Dendritic cell treated with granulocyte-macrophage colony-stimulating factor and Interleukin-4, amounts not matched to agents 40 ng/mL and 50 ng/mL, for 4 days (primary cell): Measurements from ENCODE around the gene IFNL3.
"Not testable (repeated sequence)": the region's sequence is repeated elsewhere in the genome, so short reads cannot be mapped to it uniquely, and the experiment has no call there.

Experiments used
- H3K27ac Mint-ChIP-seq: one replicate; pipeline ENCODE4 v1.8.0; 2022; ENCODE audit warnings: mild to moderate bottlenecking, mixed read lengths
- H3K27me3 Mint-ChIP-seq: one replicate; pipeline ENCODE4 v1.8.0; 2022; ENCODE audit warnings: mild to moderate bottlenecking, mixed read lengths
- H3K36me3 Mint-ChIP-seq: one replicate; pipeline ENCODE4 v1.8.0; 2022; ENCODE audit warnings: low read depth, mixed read lengths
- H3K4me1 Mint-ChIP-seq: one replicate; pipeline ENCODE4 v1.8.0; 2022; ENCODE audit warnings: low read depth, mixed read lengths
- H3K4me3 Mint-ChIP-seq: one replicate; pipeline ENCODE4 v1.8.0; 2022; ENCODE audit warnings: mild to moderate bottlenecking, moderate library complexity, mixed read lengths
- H3K9me3 Mint-ChIP-seq: one replicate; pipeline ENCODE4 v1.8.0; 2022; ENCODE audit warnings: mixed read lengths
- intact Hi-C: fragments of 100-400 bp; cut with micrococcal nuclease; formaldehyde crosslinking; loops from one replicate; pipeline ENCODE4 v1.15.0; 2022

IFNL3 gene

DNA sequence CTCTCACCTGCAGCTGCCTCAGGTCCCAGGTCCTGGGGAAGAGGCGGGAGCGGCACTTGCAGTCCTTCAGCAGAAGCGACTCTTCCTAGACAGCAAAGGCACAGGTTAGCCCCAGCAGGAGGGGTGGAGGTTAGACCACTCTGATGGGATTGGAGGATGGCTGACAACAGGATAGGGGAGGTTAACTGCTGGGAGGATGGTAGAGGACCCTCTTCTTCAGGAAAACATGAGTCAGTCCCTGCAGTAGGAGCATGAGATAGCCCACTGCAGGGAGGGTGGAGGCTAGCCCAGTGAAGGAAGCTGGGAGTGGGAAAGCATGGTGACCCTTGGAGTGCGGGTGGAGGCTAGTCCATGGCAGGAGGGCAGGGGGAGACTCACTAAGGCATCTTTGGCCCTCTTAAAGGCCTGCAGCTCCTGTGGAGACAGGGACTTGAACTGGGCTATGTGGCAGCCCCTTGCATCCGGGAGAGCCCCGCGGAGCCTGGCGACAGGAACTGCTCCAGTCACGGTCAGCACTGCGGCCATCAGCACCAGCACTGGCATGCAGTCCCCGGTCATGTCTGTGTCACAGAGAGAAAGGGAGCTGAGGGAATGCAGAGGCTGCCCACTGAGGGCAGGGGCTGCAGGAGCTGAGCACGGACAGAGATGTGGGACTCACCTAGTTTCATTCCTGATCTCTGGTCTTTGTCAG, at the start of gene IFNL3:
Gene IFNL3 (minus strand): TSS at position 597 of the 691 bp plus-strand sequence. CDS start 39 bp downstream, at position 558.
- H3K27ac Mint-ChIP-seq = not testable (repeated sequence)

DNA sequence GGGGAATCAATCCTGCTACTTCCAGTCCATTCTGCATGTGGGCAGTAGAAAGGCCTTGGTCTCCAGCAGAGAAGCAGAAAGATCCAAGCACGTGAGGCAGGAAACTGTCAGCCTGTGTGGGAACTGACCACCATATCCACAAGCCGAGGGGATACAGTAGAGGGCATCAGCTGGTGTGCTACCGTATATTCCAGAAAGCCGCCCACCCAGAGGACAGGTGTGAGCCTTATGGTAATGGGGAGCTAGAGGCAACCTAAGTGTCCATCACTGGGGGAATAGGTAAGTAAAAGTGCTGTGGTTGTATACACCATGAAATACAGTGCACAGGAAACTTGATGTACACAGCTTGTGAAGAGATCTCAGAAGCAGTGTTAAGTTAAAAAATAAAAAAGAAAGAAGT, 48.6 kb upstream of the IFNL3 start:
- H3K4me1 Mint-ChIP-seq = peaks cover 38% of the 10 kb centered on the region
- no peaks in the 10 kb centered on the region for H3K9me3 Mint-ChIP-seq
- peak overlapping the region; percentile 25 for H3K27ac Mint-ChIP-seq
- intact Hi-C loops = no loop called here
- H3K27me3 Mint-ChIP-seq = peaks cover 30% of the 10 kb centered on the region
- no peaks in the 10 kb centered on the region for H3K36me3 Mint-ChIP-seq
- no peak overlapping the region for H3K4me3 Mint-ChIP-seq

More for the DNA sequence above, at the start of gene IFNL3:
- H3K4me1 Mint-ChIP-seq, H3K4me3 Mint-ChIP-seq, H3K36me3 Mint-ChIP-seq, H3K9me3 Mint-ChIP-seq, intact Hi-C loops: not testable (repeated sequence)
- peaks cover 39% of the 10 kb centered on the region for H3K27me3 Mint-ChIP-seq

DNA sequence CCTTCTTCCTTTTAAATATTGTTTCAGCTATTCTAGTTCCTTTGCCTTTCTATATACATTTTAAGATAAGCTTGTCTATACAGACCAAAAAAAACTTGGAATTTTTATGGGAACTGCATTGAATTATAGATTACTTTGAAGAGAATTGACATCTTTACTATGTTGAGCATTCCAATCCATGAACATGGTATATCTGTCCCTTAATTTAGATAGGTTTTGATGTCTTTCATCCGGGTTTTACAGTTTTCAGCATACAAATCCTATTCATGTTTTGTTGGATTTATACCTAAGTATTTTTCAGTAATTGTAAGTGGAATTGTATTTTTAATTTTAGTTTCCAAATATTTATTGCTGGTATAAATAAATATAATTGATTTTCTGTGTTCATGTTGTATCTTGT, 39.2 kb upstream of the IFNL3 start:
- intact Hi-C loops = no loop called here

DNA sequence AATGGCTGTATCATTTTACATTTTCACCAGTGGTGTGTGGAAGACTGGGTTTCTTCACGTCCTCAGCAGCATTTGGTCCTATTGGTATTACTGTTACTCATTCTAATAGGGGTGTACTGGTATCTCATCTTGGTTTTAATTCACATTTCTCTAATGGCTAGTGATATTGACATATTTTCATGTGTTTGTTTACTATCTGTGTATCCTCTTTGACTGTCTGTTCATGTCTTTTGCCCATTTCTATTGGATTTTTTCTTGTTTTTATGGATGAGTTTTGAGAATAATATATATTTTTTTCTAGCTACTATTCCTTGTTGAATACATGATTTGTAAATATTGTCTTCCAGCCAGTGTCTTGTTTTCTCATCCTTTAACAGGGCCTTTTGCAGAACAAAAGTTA, 37.2 kb upstream of the IFNL3 start:
- Mint-ChIP-seq H3K36me3 (no peaks in the 10 kb centered on the region), H3K9me3 (peaks cover 7% of the 10 kb centered on the region), H3K4me1 (peaks cover 5% of the 10 kb centered on the region), H3K4me3 (no peak overlapping the region), H3K27ac (no peak overlapping the region), H3K27me3 (peaks cover 9% of the 10 kb centered on the region)
- intact Hi-C loops = no loop called here

More for the DNA sequence above, 39.2 kb upstream of the IFNL3 start:
- Mint-ChIP-seq H3K4me1 (peaks cover 17% of the 10 kb centered on the region), H3K4me3 (no peak overlapping the region), H3K27me3 (peaks cover 2% of the 10 kb centered on the region), H3K27ac (no peak overlapping the region), H3K36me3 (no peaks in the 10 kb centered on the region), H3K9me3 (peaks cover 7% of the 10 kb centered on the region)

DNA sequence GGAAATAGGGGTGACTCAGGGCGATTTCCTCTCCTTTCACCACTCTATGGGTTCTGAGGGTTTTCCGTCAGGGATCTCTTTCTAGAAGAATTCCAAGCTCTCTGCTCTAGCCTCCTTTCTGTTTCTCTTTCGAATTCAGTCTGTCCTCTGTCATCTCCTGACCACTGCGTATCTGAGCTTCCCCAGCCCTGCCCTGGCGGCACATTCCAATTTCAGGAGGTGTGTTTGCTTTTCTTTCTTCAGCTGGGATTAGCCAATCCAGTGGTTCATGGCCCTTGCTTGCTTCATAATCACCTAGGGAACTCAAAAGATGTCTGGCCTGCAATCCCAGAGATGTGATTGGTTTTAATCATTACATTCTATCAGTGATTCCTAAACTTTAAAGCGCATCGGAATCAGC, 32.8 kb upstream of the IFNL3 start:
- H3K4me1 Mint-ChIP-seq = no peaks in the 10 kb centered on the region
- peaks cover 15% of the 10 kb centered on the region for H3K27me3 Mint-ChIP-seq
- no peak overlapping the region for H3K27ac Mint-ChIP-seq
- peaks cover 7% of the 10 kb centered on the region for H3K9me3 Mint-ChIP-seq
- no peak overlapping the region for H3K4me3 Mint-ChIP-seq
- H3K36me3 Mint-ChIP-seq = no peaks in the 10 kb centered on the region
- intact Hi-C loops = no loop called here

DNA sequence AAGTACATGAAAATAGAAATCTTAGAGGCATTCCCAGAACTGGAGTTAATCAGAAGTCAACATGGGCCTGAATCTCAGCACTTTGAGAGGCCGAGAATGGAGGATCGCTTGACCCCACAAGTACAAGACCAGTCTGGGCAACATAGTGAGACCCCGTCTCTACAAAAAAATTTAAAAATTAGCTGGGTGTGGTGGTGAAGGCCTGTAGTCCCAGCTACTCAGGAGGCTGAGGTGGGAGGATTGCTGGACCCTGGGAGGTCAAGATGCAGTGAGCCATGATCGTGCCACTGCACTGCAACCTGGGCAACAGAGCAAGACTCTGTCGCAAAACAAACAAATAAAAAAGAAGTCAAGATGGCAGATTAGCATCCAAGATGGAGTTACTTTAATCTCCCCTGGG, 31.9 kb upstream of the IFNL3 start:
- intact Hi-C loops = no loop called here
- H3K4me1 Mint-ChIP-seq = no peaks in the 10 kb centered on the region
- H3K9me3 Mint-ChIP-seq = peaks cover 1% of the 10 kb centered on the region
- no peaks in the 10 kb centered on the region for H3K36me3 Mint-ChIP-seq
- peak overlapping the region; percentile 56 for H3K27ac Mint-ChIP-seq
- H3K4me3 Mint-ChIP-seq = no peak overlapping the region
- peaks cover 13% of the 10 kb centered on the region for H3K27me3 Mint-ChIP-seq

DNA sequence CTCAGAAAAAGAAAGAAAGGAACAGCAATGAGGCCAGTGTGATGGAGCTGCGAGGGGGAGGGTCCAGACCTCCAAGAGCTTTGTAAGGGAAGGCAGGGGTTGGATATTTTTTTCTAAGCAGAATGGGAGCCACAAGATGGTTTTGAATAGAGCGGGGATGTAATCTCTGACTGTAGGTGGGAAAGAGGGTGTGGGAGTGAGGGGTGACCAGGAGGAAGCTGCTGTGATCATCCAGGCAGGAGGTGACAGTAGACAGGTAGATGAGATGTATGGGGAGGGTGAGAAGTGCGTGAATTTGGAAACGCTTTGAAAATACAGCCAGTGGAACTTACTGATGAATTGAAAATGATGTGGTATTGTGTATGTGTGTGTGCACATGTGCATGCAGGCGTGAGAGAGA, 30.8 kb upstream of the IFNL3 start:
- Mint-ChIP-seq H3K4me1 (no peaks in the 10 kb centered on the region), H3K9me3 (no peaks in the 10 kb centered on the region), H3K36me3 (no peaks in the 10 kb centered on the region), H3K27me3 (peaks cover 18% of the 10 kb centered on the region), H3K27ac (no peak overlapping the region), H3K4me3 (no peak overlapping the region)
- intact Hi-C loops = no loop called here

DNA sequence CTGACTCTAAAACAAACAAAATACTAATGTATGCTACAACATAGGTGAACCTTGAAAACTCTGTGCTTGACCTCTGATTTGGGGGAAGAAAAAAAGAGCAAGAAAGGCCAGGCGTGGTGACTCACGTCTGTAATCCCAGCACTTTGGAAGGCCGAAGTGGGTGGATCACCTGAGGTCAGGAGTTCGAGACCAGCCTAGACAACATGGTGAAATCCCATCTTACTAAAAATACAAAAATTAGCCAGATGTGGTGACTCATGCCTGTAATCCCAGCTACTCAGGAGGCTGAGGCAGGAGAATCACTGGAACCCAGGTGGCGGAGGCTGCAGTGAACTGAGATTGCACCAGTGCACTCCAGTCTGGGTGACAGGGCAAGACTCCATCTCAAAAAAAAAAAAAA, 29.1 kb upstream of the IFNL3 start:
- H3K27me3 Mint-ChIP-seq = peaks cover 30% of the 10 kb centered on the region
- H3K4me1 Mint-ChIP-seq, H3K4me3 Mint-ChIP-seq, H3K36me3 Mint-ChIP-seq, H3K27ac Mint-ChIP-seq, intact Hi-C loops, H3K9me3 Mint-ChIP-seq: not testable (repeated sequence)

DNA sequence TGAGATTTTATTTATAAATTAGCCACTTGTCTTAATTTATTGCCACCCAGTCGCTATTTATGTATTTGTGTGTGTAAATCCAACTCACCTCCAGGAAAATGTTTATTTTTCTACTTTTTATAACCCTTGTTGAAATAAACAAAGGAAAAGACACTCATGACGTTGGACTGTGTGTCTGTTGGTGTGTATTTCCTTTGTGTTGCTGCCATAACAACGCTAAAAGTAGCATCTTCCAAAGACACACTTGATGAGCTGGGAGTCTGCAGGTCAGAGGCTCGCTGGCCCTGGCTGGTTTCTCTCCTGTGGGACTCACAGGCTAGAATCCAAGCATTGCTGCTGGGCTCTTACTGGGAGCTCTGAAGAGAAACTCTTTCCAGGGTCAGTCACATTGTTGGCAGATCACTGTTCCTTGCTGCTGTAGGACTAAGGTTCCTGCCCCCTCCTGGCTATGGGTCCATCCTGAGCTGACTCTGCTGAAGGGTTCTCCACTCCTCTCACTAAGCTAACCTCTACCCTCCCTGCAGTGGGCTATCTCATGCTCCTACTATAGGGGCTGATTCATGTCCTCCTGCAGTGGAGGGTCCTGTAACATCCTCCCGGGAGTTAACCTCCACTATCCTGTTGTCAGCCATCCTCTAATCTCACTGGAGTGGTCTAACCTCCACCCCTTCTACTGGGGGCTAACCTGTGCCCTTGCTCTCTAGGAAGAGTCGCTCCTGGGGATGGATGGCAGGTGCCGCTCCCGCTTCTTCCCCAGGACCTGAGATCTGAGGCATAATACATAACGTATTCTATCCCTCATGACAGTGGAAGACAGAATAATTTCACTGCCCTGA, 25.4 kb upstream of the IFNL3 start:
- intact Hi-C loops = no loop called here
- no peak overlapping the region for H3K27ac Mint-ChIP-seq

DNA sequence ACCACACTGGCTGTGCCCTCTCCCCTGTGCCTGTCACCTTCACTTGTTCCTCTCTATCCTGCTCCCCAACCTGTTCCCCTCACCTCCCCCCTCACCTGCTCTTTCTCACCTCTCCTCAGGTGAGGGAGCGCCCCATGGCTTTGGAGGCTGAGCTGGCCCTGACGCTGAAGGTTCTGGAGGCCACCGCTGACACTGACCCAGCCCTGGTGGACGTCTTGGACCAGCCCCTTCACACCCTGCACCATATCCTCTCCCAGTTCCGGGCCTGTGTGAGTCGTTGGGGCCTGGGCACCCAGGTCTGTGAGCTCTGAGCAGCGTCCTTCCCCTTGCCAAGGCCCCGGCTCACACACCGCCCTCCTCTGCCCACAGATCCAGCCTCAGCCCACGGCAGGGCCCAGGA, 24.6 kb upstream of the IFNL3 start:
- H3K27me3 Mint-ChIP-seq = peaks cover 46% of the 10 kb centered on the region
- H3K9me3 Mint-ChIP-seq, H3K4me1 Mint-ChIP-seq, H3K36me3 Mint-ChIP-seq, H3K4me3 Mint-ChIP-seq, intact Hi-C loops, H3K27ac Mint-ChIP-seq: not testable (repeated sequence)

More for the DNA sequence above, 25.4 kb upstream of the IFNL3 start:
- Mint-ChIP-seq H3K36me3 (no peaks in the 10 kb centered on the region), H3K27me3 (peaks cover 37% of the 10 kb centered on the region), H3K4me1 (no peaks in the 10 kb centered on the region), H3K9me3 (no peaks in the 10 kb centered on the region), H3K4me3 (no peak overlapping the region)

DNA sequence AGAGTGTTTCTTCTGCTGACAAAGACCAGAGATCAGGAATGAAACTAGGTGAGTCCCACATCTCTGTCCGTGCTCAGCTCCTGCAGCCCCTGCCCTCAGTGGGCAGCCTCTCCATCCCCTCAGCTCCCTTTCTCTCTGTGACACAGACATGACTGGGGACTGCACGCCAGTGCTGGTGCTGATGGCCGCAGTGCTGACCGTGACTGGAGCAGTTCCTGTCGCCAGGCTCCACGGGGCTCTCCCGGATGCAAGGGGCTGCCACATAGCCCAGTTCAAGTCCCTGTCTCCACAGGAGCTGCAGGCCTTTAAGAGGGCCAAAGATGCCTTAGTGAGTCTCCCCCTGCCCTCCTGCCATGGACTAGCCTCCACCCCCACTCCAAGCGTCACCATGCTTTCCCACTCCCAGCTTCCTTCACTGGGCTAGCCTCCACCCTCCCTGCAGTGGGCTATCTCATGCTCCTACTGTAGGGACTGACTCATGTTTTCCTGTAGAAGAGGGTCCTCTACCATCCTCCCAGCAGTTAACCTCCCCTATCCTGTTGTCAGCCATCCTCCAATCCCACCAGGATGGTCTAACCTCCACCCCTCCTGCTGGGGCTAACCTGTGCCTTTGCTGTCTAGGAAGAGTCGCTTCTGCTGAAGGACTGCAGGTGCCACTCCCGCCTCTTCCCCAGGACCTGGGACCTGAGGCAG, 23.9 kb upstream of the IFNL3 start:
- H3K27ac Mint-ChIP-seq, H3K9me3 Mint-ChIP-seq, H3K4me3 Mint-ChIP-seq, H3K36me3 Mint-ChIP-seq, intact Hi-C loops: not testable (repeated sequence)
- H3K27me3 Mint-ChIP-seq = peaks cover 53% of the 10 kb centered on the region
- H3K4me1 Mint-ChIP-seq = peaks cover 11% of the 10 kb centered on the region

DNA sequence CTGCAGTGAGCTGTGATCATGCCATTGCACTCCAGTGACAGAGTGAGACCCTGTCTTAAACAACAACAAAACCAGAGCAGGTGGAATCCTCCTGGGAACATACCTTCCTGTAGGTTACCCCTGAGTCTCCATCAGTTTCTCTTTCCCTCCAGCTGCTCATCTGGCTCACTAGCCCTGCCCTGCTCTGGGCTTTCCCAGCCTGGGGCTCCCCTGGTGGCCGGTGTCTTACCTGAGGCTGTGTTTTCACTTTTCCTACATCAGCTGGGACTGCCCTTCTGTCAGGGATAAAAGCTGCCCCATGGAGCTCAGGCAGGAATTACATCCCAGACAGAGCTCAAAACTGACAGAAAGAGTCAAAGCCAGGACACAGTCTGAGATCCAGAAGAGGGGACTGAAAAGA, 23.3 kb upstream of the IFNL3 start, which contains the start of gene IFNL2:
Gene IFNL2 (plus strand): TSS at position 312 of the 400 bp plus-strand sequence. CDS start 173 bp downstream, outside the sequence.
- H3K36me3 Mint-ChIP-seq, H3K9me3 Mint-ChIP-seq, intact Hi-C loops, H3K27ac Mint-ChIP-seq, H3K4me3 Mint-ChIP-seq: not testable (repeated sequence)
- Mint-ChIP-seq H3K4me1 (peaks cover 11% of the 10 kb centered on the region), H3K27me3 (peaks cover 58% of the 10 kb centered on the region)

DNA sequence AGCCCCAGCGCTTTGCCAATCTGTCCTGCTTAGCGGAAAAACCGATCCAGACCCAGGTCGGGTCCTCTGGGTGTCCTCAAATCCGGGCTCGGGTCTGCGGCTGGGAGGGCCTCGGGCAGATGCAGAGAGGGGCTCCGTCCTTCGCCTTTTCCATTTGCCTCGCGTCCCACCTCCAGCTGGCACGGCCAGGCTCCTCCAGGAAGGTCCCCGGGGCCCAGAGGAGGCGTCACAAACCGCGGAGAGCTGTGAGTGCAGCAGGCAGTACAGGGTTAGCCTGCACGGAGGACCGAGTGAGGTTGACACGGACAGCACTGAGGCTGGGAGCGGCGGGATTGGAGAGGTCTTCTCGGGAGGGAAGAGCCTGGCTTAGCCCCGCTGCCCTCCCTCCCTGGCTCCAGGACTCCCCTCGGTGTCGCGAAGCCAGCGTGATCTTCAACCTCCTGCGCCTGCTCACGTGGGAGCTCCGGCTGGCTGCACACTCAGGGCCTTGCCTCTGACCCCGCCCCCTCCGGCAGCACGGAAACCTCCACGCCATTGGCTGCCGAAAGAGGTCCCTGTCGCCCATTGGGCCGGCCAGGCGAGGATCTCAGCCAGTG, 20.6 kb upstream of the IFNL3 start:
- intact Hi-C loops = no loop called here
- Mint-ChIP-seq H3K27me3 (peaks cover 63% of the 10 kb centered on the region), H3K27ac (no peak overlapping the region), H3K36me3 (no peaks in the 10 kb centered on the region), H3K9me3 (no peaks in the 10 kb centered on the region), H3K4me3 (no peak overlapping the region), H3K4me1 (peaks cover 11% of the 10 kb centered on the region)
